ENCODE results near the gene DNAJB11. TPM values are rescaled to one million over a fixed set of nuclear protein-coding genes. Genes with fewer than 3 reads are reported as not detected.

Gene DNAJB11
- polyA plus RNA-seq, 1 experiment: 56.2 TPM

GRCh38 chr3:186551387-186551786 is 19.1 kb upstream of the DNAJB11 start:
- TF ChIP-seq CTCF (IDR thresholded peaks at IDR 0.05; ENCODE audit: low read depth, low read length): no peak
- Histone ChIP-seq H3K27me3 (ENCODE audit: control insufficient read depth, insufficient read depth, low read length) (no peaks in the 10 kb centered on the region), H3K27ac (ENCODE audit: low read depth, low read length) (no peak overlapping the region), H3K4me3 (ENCODE audit: low read depth, low read length) (no peak overlapping the region), H3K9me3 (ENCODE audit: control insufficient read depth, insufficient read depth, low read length) (no peaks in the 10 kb centered on the region)
- DNase-seq (ENCODE audit: low read depth, low spot score): no peak
- POLR2A ChIA-PET: no interaction called here
- CTCF ChIA-PET: interaction anchor here (0.7 to 5.0 kb wide), 2 partner anchors 11 to 568 kb away, joined by 3 to 33 read pairs; no protein-coding TSS in a partner anchor

GRCh38 chr3:186552408-186553031 is 18.0 kb upstream of the DNAJB11 start:
- DNase-seq (ENCODE audit: low read depth, low spot score): no peak
- no peak for TF ChIP-seq CTCF (IDR thresholded peaks at IDR 0.05; ENCODE audit: low read depth, low read length)
- H3K27ac ChIP-seq (ENCODE audit: low read depth, low read length): no peak overlapping the region
- H3K27me3 ChIP-seq (ENCODE audit: control insufficient read depth, insufficient read depth, low read length): no peaks in the 10 kb centered on the region
- ChIA-PET CTCF (interaction anchor here (5.0 kb wide), 1 partner anchor 13 kb away, joined by 33 read pairs; no protein-coding TSS in a partner anchor), POLR2A (no interaction called here)
- H3K4me3 ChIP-seq (ENCODE audit: low read depth, low read length): no peak overlapping the region
- H3K9me3 ChIP-seq (ENCODE audit: control insufficient read depth, insufficient read depth, low read length): no peaks in the 10 kb centered on the region

DNA sequence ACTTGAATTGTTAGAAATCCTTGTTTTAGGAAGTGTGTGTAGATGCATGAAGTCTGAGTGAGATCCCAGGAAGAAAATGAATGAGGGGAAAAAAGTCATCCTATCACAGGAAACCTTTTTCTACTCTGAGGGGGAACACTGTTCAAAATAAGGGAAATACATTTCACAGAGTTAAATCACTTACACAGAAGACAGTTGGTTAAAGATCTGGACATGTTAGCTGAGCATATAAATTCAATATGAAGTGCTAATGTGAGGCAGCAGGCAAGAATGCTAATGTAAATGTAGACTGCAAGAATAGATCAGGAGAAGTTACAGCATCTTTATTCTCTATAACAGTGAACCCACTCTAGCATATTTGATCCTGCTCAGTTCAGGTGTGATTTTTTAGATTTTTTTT is 5.9 kb upstream of the DNAJB11 start:
- no peak for TF ChIP-seq CTCF (IDR thresholded peaks at IDR 0.05; ENCODE audit: low read depth, low read length)
- no peak for DNase-seq (ENCODE audit: low read depth, low spot score)
- H3K9me3 ChIP-seq (ENCODE audit: control insufficient read depth, insufficient read depth, low read length): no peaks in the 10 kb centered on the region
- no peak overlapping the region for H3K4me3 ChIP-seq (ENCODE audit: low read depth, low read length)
- POLR2A ChIA-PET: no interaction called here
- H3K27ac ChIP-seq (ENCODE audit: low read depth, low read length): no peak overlapping the region
- CTCF ChIA-PET: interaction anchor here (0.7 to 3.0 kb wide), 4 partner anchors 24 to 621 kb away, joined by 3 to 10 read pairs (median 4); no protein-coding TSS in a partner anchor
- H3K27me3 ChIP-seq (ENCODE audit: control insufficient read depth, insufficient read depth, low read length): no peaks in the 10 kb centered on the region

DNA sequence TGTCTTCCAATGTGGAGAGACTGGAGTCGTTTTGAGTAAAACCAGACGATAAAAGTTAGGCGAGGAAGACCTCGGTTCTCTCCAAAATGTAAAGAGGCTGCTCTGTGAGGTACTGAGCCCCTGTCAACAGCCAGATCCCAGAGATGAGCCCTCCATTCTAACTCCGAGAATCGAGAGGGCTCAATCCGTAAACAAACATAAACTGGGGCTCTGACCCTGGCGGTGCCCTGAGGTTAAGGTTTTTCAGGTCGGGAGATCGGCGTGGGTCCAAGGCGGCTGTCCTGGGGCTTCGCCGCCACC is 3.8 kb upstream of the DNAJB11 start:
- Histone ChIP-seq H3K9me3 (ENCODE audit: control insufficient read depth, insufficient read depth, low read length) (no peaks in the 10 kb centered on the region; the same call in 1 of the 2 replicates), H3K27me3 (ENCODE audit: control insufficient read depth, insufficient read depth, low read length) (no peaks in the 10 kb centered on the region), H3K4me3 (ENCODE audit: low read depth, low read length) (peak overlapping the region; percentile 94), H3K27ac (ENCODE audit: low read depth, low read length) (no peak overlapping the region)
- TF ChIP-seq CTCF (IDR thresholded peaks at IDR 0.05; ENCODE audit: low read depth, low read length): no peak
- POLR2A ChIA-PET: interaction anchor here (1.4 kb wide), 1 partner anchor 216 kb away, joined by 3 read pairs; the partner anchor contains the start of gene EIF4A2
- DNase-seq (ENCODE audit: low read depth, low spot score): no peak
- CTCF ChIA-PET: interaction anchor here (0.8 to 10.3 kb wide), 4 partner anchors 26 to 589 kb away, joined by 3 to 78 read pairs (median 4); no protein-coding TSS in a partner anchor

Data from AG04450 (cell line).